ENCODE data around the gene SORBS2. TPM values are rescaled to one million over a fixed set of nuclear protein-coding genes. Genes with fewer than 3 reads are reported as not detected.
A peak's percentile ranks its signal among the peaks of the same experiment; 100 is the strongest.
"Not testable (repeated sequence)": the region's sequence is repeated elsewhere in the genome, so short reads cannot be mapped to it uniquely, and the experiment has no call there.

The SORBS2 gene, protein sequence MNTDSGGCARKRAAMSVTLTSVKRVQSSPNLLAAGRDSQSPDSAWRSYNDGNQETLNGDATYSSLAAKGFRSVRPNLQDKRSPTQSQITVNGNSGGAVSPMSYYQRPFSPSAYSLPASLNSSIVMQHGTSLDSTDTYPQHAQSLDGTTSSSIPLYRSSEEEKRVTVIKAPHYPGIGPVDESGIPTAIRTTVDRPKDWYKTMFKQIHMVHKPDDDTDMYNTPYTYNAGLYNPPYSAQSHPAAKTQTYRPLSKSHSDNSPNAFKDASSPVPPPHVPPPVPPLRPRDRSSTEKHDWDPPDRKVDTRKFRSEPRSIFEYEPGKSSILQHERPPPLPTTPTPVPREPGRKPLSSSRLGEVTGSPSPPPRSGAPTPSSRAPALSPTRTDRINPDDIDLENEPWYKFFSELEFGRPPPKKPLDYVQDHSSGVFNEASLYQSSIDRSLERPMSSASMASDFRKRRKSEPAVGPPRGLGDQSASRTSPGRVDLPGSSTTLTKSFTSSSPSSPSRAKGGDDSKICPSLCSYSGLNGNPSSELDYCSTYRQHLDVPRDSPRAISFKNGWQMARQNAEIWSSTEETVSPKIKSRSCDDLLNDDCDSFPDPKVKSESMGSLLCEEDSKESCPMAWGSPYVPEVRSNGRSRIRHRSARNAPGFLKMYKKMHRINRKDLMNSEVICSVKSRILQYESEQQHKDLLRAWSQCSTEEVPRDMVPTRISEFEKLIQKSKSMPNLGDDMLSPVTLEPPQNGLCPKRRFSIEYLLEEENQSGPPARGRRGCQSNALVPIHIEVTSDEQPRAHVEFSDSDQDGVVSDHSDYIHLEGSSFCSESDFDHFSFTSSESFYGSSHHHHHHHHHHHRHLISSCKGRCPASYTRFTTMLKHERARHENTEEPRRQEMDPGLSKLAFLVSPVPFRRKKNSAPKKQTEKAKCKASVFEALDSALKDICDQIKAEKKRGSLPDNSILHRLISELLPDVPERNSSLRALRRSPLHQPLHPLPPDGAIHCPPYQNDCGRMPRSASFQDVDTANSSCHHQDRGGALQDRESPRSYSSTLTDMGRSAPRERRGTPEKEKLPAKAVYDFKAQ (N-terminal part only)
- 819 TPM for total RNA-seq
- long read RNA-seq, transcript SORBS2-251 (2 exons, 420 nt), result major isoform, 189 of 795 reads
- long read RNA-seq, partial matches to known transcripts, result 245 of 795 reads
- long read RNA-seq, other reads (novel, unspliced or antisense), result 357 of 795 reads

DNA sequence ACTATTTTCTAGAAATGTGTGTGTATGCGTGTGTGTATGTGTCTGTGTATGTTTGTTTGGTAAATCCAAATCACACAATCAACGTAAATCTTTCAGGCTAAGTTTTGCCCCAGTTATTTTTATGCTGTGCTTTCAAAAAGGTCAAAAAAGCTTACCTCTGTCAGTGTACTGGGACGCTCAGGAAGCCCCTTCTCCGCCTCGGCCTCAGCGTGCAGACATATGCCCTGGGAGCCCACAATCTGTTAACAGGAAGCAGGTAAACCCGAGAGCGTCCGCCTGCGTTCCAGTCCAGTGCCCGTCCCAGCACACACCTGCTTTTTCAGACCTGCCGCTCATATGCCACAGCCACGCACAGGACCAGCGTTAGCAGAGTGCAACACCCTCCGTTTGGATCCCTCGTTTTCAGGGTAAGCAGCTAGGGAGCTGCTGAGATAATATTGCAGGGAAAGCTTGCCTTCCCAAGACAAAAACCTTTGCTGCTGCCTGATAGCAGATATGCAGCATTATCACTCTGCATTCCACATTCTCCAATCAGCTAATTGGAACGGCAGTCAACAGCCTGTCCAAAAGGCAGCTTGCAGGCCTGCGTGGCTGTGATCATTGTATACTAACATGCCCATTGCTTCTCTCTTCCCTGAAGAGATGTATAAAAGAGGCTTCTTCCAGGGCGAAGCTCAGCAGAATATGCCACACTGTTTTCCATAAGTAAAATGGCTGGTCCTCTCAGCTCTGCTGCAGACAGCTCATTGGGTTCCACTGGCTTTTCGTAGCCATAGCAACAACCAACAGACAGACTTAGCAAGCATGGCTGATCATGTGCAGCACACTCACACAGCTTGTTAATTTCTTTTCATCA, at the start of gene SORBS2:
Gene SORBS2, minus strand, starts transcription at position 686 of the 856 bp plus-strand sequence. CDS start 121,623 bp downstream, outside the sequence.
- DNase-seq, result peak; percentile 46
- peak; percentile 72 for ATAC-seq (ENCODE audit: poor library complexity)
- intact Hi-C loops (cut with DNase I), result no loop called here

- DNase-seq, result no peak
- intact Hi-C loops (cut with DNase I), result no loop called here
- ATAC-seq (ENCODE audit: poor library complexity), result no peak
Measured at GRCh38 chr4:185859111-185859510, 47.1 kb upstream of the SORBS2 start.

DNA sequence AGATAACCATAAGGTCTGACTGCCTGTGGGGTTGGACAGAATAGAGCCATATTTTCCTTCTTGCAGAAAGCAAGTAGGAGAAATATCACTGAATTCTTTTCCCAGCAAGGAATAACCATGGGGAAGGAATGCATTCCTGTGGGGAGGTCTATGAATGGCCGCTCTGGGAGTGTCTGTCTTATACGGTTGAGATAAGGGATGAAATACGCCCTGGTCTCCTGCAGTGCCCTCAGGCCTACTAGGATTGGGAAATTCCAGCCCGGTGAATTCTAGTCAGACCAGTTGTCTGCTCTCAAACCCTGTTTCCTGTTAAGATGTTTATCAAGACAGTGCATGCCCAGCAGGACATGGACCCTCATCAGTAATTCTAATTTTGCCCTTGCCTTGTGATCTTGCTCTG, 45.6 kb upstream of the SORBS2 start:
- DNase-seq; intact Hi-C loops (cut with DNase I); ATAC-seq (ENCODE audit: poor library complexity): not testable (repeated sequence)

DNA sequence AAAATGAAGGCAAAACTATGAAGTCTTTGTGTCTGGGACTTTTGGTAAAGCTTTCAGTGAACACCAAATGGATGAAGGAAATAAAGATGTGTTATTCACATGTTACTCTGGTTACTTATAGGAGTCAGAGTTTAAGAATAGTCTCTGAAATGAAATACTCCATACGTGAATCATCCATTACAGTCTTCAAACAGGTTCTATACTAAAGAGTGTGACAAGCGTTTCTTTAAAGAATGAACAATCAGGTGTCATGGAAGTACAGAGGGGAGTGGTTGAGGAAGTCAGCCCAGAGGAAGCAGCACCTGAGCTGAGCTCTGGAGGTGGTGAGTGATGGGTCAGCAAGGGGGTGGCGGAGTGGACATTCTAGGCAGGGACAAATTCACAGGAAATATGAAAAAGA, 41.8 kb upstream of the SORBS2 start:
- DNase-seq (no peak), ATAC-seq (ENCODE audit: poor library complexity) (no peak)
- intact Hi-C loops (cut with DNase I), result no loop called here

DNA sequence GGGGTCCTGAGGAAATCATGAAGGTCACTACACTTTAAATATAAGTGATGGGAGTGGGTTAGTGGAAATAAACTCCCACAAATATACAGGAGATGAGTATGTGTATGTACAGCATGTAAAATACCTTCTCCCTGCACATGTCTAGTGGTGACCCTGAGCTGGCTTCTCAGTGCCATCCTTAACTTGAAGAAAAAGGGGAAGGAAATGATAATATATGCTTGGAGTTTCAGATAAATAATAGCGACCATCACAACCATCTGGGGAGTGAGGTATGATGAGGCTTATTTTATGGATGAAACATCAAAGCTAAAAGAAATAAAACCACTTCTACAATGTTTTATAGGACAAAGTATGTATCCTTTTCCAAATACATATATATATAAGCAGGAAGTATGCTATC, 41.0 kb upstream of the SORBS2 start:
- no peak for ATAC-seq (ENCODE audit: poor library complexity)
- intact Hi-C loops (cut with DNase I), result no loop called here
- no peak for DNase-seq

- intact Hi-C loops (cut with DNase I), result no loop called here
- ATAC-seq (ENCODE audit: poor library complexity) (peak; percentile 84), DNase-seq (peak; percentile 45)
Measured at GRCh38 chr4:185849664-185850550, 37.9 kb upstream of the SORBS2 start.

- DNase-seq, result peak; percentile 74
- intact Hi-C loops (cut with DNase I), result no loop called here
- ATAC-seq (ENCODE audit: poor library complexity), result peak; percentile 88
Measured at GRCh38 chr4:185847352-185848097, 35.5 kb upstream of the SORBS2 start.

DNA sequence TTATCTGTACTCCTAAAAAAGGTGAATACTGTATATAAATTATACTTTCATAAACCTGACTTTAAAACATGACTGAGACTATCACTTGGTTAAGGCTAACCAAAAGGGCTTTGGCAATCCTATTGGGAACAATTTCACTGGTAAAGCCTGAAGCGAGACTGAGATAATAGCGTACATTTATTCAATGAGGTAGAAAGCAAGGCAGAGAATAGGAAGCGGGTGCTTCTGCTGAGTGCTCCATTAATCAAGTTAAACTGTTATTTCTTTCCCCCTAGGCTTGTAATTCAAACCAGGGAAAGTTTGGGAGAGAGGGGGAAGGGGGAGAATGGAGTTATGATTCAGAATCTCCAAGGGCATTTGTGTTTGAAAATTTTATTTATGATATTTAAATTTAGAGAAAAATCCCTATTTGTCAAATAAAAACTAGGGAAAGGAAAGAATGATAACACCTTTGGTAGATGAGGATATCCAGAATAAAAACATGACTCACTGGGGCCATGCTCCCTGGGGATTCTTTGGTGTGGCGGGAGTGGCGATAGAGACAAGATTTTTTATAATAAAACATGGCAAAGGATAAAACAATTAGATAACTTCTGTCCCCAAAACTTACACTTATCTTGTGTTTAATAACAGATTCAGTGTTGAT, 34.6 kb upstream of the SORBS2 start:
- ATAC-seq (ENCODE audit: poor library complexity), result no peak
- intact Hi-C loops (cut with DNase I), result no loop called here
- no peak for DNase-seq

GRCh38 chr4:185845966-185846365, 34.0 kb upstream of the SORBS2 start:
- DNase-seq, result no peak
- intact Hi-C loops (cut with DNase I), result no loop called here
- ATAC-seq (ENCODE audit: poor library complexity), result no peak

GRCh38 chr4:185841451-185841850, 29.5 kb upstream of the SORBS2 start:
- intact Hi-C loops (cut with DNase I), result no loop called here
- DNase-seq (no peak), ATAC-seq (ENCODE audit: poor library complexity) (no peak)

DNA sequence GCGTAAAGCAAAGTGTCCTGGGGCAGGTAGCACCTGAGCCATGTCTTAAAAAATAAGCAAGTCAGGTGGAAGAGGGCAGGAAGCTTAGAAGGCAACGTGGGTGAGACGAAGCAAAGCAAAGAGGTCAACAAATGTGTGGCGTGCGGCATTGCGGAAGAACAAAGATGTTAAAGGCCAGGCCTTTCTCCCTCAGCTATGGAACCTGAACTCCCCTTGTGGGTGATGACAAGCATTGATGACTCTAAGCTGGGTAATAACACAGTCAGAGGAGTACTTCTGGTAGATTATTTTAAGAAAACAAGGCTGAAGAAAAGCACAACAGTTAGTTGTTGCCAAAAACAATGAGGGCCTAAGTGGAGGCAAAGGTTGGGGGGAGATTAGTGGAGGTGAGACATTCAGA, 29.0 kb upstream of the SORBS2 start:
- no peak for DNase-seq
- ATAC-seq (ENCODE audit: poor library complexity), result no peak
- intact Hi-C loops (cut with DNase I), result no loop called here

- no peak for ATAC-seq (ENCODE audit: poor library complexity)
- DNase-seq, result no peak
- intact Hi-C loops (cut with DNase I), result no loop called here
Measured at GRCh38 chr4:185840201-185840600, 28.2 kb upstream of the SORBS2 start.

- intact Hi-C loops (cut with DNase I), result no loop called here
- DNase-seq, result no peak
Measured at GRCh38 chr4:185839770-185840169, 27.8 kb upstream of the SORBS2 start.

GRCh38 chr4:185839194-185839712, 27.3 kb upstream of the SORBS2 start:
- ATAC-seq (ENCODE audit: poor library complexity), result peak; percentile 60
- intact Hi-C loops (cut with DNase I), result no loop called here

More at GRCh38 chr4:185839770-185840169, 27.8 kb upstream of the SORBS2 start:
- ATAC-seq (ENCODE audit: poor library complexity), result peak; percentile 43

GRCh38 chr4:185838514-185839193, 26.7 kb upstream of the SORBS2 start:
- intact Hi-C loops (cut with DNase I), result no loop called here
- no peak for DNase-seq
- ATAC-seq (ENCODE audit: poor library complexity), result peak; percentile 45

More at GRCh38 chr4:185839194-185839712, 27.3 kb upstream of the SORBS2 start:
- DNase-seq, result peak; percentile 59
